Endothelial cell of umbilical vein (primary cell): ENCODE data around the gene CD24.

Experiments
- CTCF ChIP-seq, 2 donors: IDR thresholded peaks; 1 replicate in 1 of 2; 2 replicates in 1 of 2; pipeline ENCODE4 v1.5.1; 2011; ENCODE audit warnings: low read length in 2 of 2, mild to moderate bottlenecking in 2 of 2, moderate library complexity in 2 of 2, control low read depth in 1 of 2, inconsistent platforms in 1 of 2, low read depth in 1 of 2; ENCODE audit not compliant: insufficient read depth in 1 of 2; ENCODE audit errors: extremely low read depth in 1 of 2
- JUN ChIP-seq: IDR thresholded peaks from 2 replicates; pipeline ENCODE4 v1.6.1; 2011; ENCODE audit warnings: borderline replicate concordance, low read depth; ENCODE audit not compliant: insufficient read length, insufficient read depth
- POLR2A ChIP-seq: IDR thresholded peaks from 2 replicates; pipeline ENCODE4 v1.6.1; 2012; ENCODE audit warnings: low read depth, mild to moderate bottlenecking, control low read depth, low read length

DNA sequence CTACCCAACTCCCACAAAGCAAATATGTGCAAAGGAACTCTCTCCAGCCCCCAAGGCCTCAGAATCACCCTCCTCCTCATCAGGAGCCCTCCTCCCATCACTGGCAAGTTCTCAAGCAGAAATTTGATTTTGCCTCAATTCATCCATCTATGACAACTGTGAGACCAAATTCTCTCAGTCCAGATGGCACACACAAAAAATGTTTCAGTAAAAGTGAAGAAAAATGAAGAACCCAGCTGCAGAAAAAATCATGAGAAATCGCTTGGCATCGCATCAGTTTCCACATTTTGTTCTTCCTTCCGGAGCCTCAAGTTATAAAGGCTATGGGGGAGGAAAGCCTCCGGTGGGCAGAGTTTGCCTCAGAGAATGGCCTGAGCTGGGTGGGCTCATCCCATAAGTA, 6.4 kb upstream of the CD24 start:
- TF ChIP-seq CTCF (IDR thresholded peaks at IDR 0.05; ENCODE audit: extremely low read depth in 1 of 2, insufficient read depth in 1 of 2, low read depth in 1 of 2, low read length in 2 of 2) (no peak), JUN (no peak), POLR2A (no peak)
